Mesenchymal stem cell (in vitro differentiated cells and primary cell): ENCODE measurements around the gene CYBC1.
"Not testable (repeated sequence)": the region's sequence is repeated elsewhere in the genome, so short reads cannot be mapped to it uniquely, and the experiment has no call there.

Experiments used
- DNase-seq: peaks from one replicate; pipeline ENCODE4 v3.0.0-alpha.2; 2013
- H2AFZ ChIP-seq: one replicate; pipeline ENCODE4 v1.6.1; 2013; ENCODE audit warnings: low read depth, mild to moderate bottlenecking, control low read depth, inconsistent platforms, low read length, moderate library complexity
- H2AK5ac ChIP-seq: 2 replicates; pipeline ENCODE4 v1.6.1; 2013; ENCODE audit warnings: low read length, moderate library complexity, mild to moderate bottlenecking, inconsistent platforms; ENCODE audit not compliant: severe bottlenecking
- H2BK120ac ChIP-seq: one replicate; pipeline ENCODE4 v1.6.1; 2013; ENCODE audit warnings: low read depth, mild to moderate bottlenecking, inconsistent platforms, low read length, moderate library complexity
- H2BK12ac ChIP-seq, 2 experiments: one replicate each; pipeline ENCODE4 v1.6.1; 2013; ENCODE audit warnings: inconsistent platforms in 2 of 2, low read length in 2 of 2, mild to moderate bottlenecking in 2 of 2, moderate library complexity in 2 of 2, control low read depth in 1 of 2
- H2BK15ac ChIP-seq: one replicate; pipeline ENCODE4 v1.6.1; 2013; ENCODE audit warnings: mild to moderate bottlenecking, low read depth, inconsistent platforms; ENCODE audit not compliant: poor library complexity, severe bottlenecking
- H2BK5ac ChIP-seq: 2 replicates; pipeline ENCODE4 v1.6.1; 2013; ENCODE audit warnings: low read depth, mild to moderate bottlenecking, low read length, control low read depth, inconsistent platforms; ENCODE audit not compliant: poor library complexity, severe bottlenecking
- H3K14ac ChIP-seq, 2 experiments: one replicate each; pipeline ENCODE4 v1.6.1; 2013; ENCODE audit warnings: inconsistent platforms in 2 of 2, low read length in 2 of 2, control low read depth in 1 of 2, mild to moderate bottlenecking in 1 of 2, moderate library complexity in 1 of 2
- H3K18ac ChIP-seq, 2 experiments: one replicate each; pipeline ENCODE4 v1.6.1; 2013; ENCODE audit warnings: inconsistent platforms in 2 of 2, low read length in 2 of 2, control low read depth in 1 of 2, low read depth in 1 of 2, mild to moderate bottlenecking in 1 of 2
- H3K23ac ChIP-seq, 2 experiments: one replicate each; pipeline ENCODE4 v1.6.1; 2013; ENCODE audit warnings: inconsistent platforms in 2 of 2, low read length in 2 of 2, mild to moderate bottlenecking in 2 of 2, moderate library complexity in 2 of 2, control low read depth in 1 of 2
- H3K27ac ChIP-seq: 2 replicates; pipeline ENCODE4 v1.5.1; 2013; ENCODE audit warnings: mild to moderate bottlenecking, moderate library complexity, low read length, control low read depth, inconsistent platforms; ENCODE audit not compliant: poor library complexity, severe bottlenecking
- H3K27me3 ChIP-seq, 2 experiments: 2 replicates each; pipeline versions ENCODE4 v1.6.1 to v1.7.0; 2013; ENCODE audit warnings: low read length in 2 of 2, mild to moderate bottlenecking in 2 of 2, moderate library complexity in 2 of 2, control low read depth in 1 of 2, inconsistent platforms in 1 of 2; ENCODE audit not compliant: control insufficient read depth in 1 of 2, insufficient read depth in 1 of 2
- H3K36me3 ChIP-seq, 2 experiments: 2 replicates each; pipeline versions ENCODE4 v1.6.1 to v1.7.0; 2013; ENCODE audit warnings: low read length in 2 of 2, control low read depth in 1 of 2, inconsistent platforms in 1 of 2, low read depth in 1 of 2, mild to moderate bottlenecking in 1 of 2; ENCODE audit not compliant: insufficient read depth in 2 of 2, control insufficient read depth in 1 of 2
- H3K4ac ChIP-seq, 2 experiments: one replicate each; pipeline ENCODE4 v1.6.1; 2013; ENCODE audit warnings: inconsistent platforms in 2 of 2, low read length in 2 of 2, mild to moderate bottlenecking in 2 of 2, moderate library complexity in 2 of 2, control low read depth in 1 of 2, low read depth in 1 of 2
- H3K4me1 ChIP-seq: 2 replicates; pipeline ENCODE4 v1.6.1; 2013; ENCODE audit warnings: low read depth, low read length, control low read depth; ENCODE audit not compliant: control insufficient read depth, insufficient read depth
- H3K4me2 ChIP-seq: 2 replicates; pipeline ENCODE4 v1.6.1; 2013; ENCODE audit warnings: low read length, mild to moderate bottlenecking, inconsistent platforms; ENCODE audit not compliant: poor library complexity, severe bottlenecking
- H3K4me3 ChIP-seq, 2 experiments: 2 replicates each; pipeline versions ENCODE4 v1.5.1 to v1.7.0; 2013; ENCODE audit warnings: low read length in 2 of 2, mild to moderate bottlenecking in 2 of 2, control low read depth in 1 of 2, low read depth in 1 of 2; ENCODE audit not compliant: insufficient read depth in 1 of 2
- H3K79me1 ChIP-seq: replicated peaks from 2 replicates; pipeline ENCODE4 v1.6.1; 2013; ENCODE audit warnings: mild to moderate bottlenecking, control low read depth, low read length, inconsistent platforms; ENCODE audit not compliant: poor library complexity, severe bottlenecking
- H3K9ac ChIP-seq: 2 replicates; pipeline ENCODE4 v1.7.0; 2013; ENCODE audit warnings: mild to moderate bottlenecking, low read length, moderate library complexity
- H3K9me3 ChIP-seq: 2 replicates; pipeline ENCODE4 v1.7.0; 2013; ENCODE audit warnings: mild to moderate bottlenecking, low read length; ENCODE audit not compliant: control insufficient read depth
- H4K8ac ChIP-seq: one replicate; pipeline ENCODE4 v1.6.1; 2013; ENCODE audit warnings: inconsistent platforms, mild to moderate bottlenecking, low read length, moderate library complexity
- H4K91ac ChIP-seq: one replicate; pipeline ENCODE4 v1.6.1; 2013; ENCODE audit warnings: mild to moderate bottlenecking, low read length, inconsistent platforms
- WGBS: methylation state at CpG from one replicate; pipeline ENCODE4 v1.1.7; 2013; ENCODE audit warnings: mixed read lengths; 5-methylcytosine and 5-hydroxymethylcytosine counted together

The CYBC1 gene

DNA sequence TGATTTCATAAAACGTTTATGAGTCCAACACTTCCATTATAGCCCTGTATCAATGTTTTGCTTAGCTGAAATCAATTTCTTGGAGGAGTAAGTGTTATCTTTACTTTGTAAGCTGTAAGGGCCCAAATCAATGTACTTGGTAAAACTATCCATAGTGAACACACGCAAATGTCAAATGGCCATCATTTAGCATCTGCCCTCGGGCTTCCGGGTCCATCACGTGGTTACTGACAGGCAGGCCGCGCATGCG is 7.3 kb upstream of the CYBC1 start:
- Histone ChIP-seq H4K8ac (peak overlapping the region; percentile 97), H3K4me1 (peaks cover 12% of the 10 kb centered on the region), H3K9ac (peak overlapping the region; percentile 96), H3K23ac (no peak overlapping the region), H3K36me3 (peaks cover 24 to 26% of the 10 kb centered on the region in 2 experiments), H3K18ac (no peak overlapping the region), H2AK5ac (no peak overlapping the region), H3K79me1 (peaks cover 17% of the 10 kb centered on the region), H3K27me3 (no peaks in the 10 kb centered on the region), H2BK12ac (no peak overlapping the region), H2BK15ac (no peak overlapping the region), H2BK120ac (no peak overlapping the region), H3K9me3 (no peaks in the 10 kb centered on the region), H3K4me2 (peak overlapping the region; percentile 64), H3K14ac (no peak overlapping the region), H3K4me3 (peak overlapping the region; percentile 81 to 95), H2BK5ac (peak overlapping the region; percentile 99), H2AFZ (no peak overlapping the region), H3K27ac (peak overlapping the region; percentile 26), H3K4ac (no peak overlapping the region), H4K91ac (no peak overlapping the region)
- WGBS, result 8% methylated on average over 8 of the region's 8 CpGs
- DNase-seq, result no peak

DNA sequence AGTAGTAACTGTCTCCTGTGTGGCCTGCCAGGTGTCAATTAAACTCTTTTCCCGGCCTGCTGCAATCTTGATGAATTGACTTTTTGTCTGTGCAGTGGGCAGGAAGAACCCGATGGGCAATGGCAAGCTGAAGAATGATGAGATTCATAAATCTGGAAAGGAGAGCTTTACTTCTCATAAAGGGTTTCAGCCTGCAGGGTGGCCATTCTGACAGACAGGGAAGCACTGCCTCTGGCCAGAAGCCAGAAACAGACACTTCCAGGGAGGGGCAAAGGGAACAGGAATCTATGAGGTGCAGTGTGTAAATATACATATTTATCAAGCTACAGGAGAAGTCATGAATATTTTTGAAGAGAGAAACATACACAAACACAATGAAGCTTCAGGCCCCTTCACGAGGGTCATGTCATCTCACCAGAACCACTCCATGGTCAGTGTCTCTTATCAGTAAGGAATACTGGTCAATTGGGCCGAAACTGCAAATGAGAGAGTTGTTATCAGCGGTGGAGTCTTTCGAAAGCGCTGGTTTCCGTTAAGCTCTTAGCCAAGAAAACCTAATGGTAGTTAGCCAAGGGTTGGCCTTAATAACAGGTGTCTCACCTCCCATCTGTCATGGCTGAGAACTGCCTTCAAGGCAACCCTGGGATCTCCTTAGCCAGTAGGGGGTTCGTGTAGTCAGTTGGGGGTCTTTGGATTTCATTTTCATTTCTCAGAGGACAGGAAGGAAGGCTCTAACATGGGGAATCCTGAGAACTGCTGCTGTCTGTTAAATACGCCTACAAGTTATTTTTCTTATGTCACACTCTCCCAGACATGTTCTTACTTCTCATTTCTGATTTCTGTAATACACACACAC is 6.7 kb upstream of the CYBC1 start:
- H3K36me3 ChIP-seq, result peaks cover 18 to 20% of the 10 kb centered on the region in 2 experiments
- WGBS, result 79% methylated on average over 10 of the region's 10 CpGs
- peak overlapping the region; percentile 35 for H4K8ac ChIP-seq
- H3K18ac ChIP-seq, result peak overlapping the region in 1 of 2 experiments; percentile 58
- H3K14ac ChIP-seq, result no peak overlapping the region
- peak overlapping the region in 1 of 2 experiments; percentile 12 for H3K4ac ChIP-seq
- H2AFZ ChIP-seq, result no peak overlapping the region
- H4K91ac ChIP-seq, result peak overlapping the region; percentile 37
- peak overlapping the region in 1 of 2 experiments; percentile 38 for H2BK12ac ChIP-seq
- H3K27ac ChIP-seq, result peak overlapping the region; percentile 26
- DNase-seq, result peak; percentile 33
- H2AK5ac ChIP-seq, result no peak overlapping the region
- no peak overlapping the region for H2BK5ac ChIP-seq
- H3K23ac ChIP-seq, result no peak overlapping the region
- H3K79me1 ChIP-seq, result peaks cover 15% of the 10 kb centered on the region
- H3K4me1 ChIP-seq, result peaks cover 12% of the 10 kb centered on the region
- H3K27me3 ChIP-seq, result no peaks in the 10 kb centered on the region
- H2BK120ac ChIP-seq, result no peak overlapping the region
- no peak overlapping the region for H2BK15ac ChIP-seq
- H3K4me3 ChIP-seq, result peak overlapping the region in 1 of 2 experiments; percentile 95
- no peaks in the 10 kb centered on the region for H3K9me3 ChIP-seq
- H3K9ac ChIP-seq, result peak overlapping the region; percentile 96
- H3K4me2 ChIP-seq, result no peak overlapping the region

DNA sequence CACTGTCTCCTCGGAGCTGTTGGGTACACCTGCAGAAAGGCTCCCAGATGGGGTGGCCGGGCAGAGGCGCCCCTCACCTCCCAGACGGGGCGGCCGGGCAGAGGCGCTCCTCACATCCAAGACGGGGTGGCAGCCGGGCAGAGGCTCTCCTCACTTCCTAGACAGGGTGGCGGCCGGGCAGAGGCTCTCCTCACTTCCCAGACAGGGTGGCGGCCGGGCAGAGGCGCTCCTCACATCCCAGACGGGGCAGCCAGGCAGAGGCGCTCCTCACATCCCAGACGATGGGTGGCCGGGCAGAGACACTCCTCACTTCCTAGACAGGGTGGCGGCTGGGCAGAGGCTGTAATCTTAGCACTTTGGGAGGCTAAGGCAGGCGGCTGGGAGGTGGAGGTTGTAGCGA is 3.2 kb upstream of the CYBC1 start:
- not testable (repeated sequence) for H3K36me3 ChIP-seq, H3K18ac ChIP-seq, H3K4me3 ChIP-seq, H2BK120ac ChIP-seq, H3K9ac ChIP-seq, H2BK12ac ChIP-seq, H3K27me3 ChIP-seq, H3K27ac ChIP-seq, H4K8ac ChIP-seq, H3K23ac ChIP-seq, H2AK5ac ChIP-seq, H2AFZ ChIP-seq, H3K14ac ChIP-seq, H3K4ac ChIP-seq, DNase-seq, H3K9me3 ChIP-seq, H2BK15ac ChIP-seq, H3K4me2 ChIP-seq, H4K91ac ChIP-seq, H2BK5ac ChIP-seq
- Histone ChIP-seq H3K79me1 (peaks cover 14% of the 10 kb centered on the region), H3K4me1 (peaks cover 15% of the 10 kb centered on the region)
- 93% methylated on average over 20 of the region's 21 CpGs for WGBS

DNA sequence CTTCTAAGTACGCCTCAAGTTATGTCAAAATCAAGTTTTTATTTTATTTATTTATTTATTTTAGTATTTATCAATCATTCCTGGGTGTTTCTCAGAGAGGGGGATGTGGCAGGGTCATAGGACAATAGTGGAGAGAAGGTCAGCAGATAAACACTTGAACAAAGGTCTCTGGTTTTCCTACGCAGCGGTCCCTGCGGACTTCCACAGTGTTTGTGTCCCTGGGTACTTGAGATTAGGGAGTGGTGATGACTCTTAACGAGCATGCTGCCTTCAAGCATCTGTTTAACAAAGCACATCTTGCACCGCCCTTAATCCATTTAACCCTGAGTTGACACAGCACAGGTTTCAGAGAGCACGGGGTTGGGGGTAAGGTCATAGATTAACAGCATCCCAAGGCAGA is 2.6 kb upstream of the CYBC1 start:
- Histone ChIP-seq H3K4me1 (peaks cover 15% of the 10 kb centered on the region), H3K79me1 (peaks cover 14% of the 10 kb centered on the region)
- not testable (repeated sequence) for H2AFZ ChIP-seq, H2AK5ac ChIP-seq, H3K4me3 ChIP-seq, H3K36me3 ChIP-seq, H4K91ac ChIP-seq, H3K27me3 ChIP-seq, H3K9ac ChIP-seq, H3K4me2 ChIP-seq, H4K8ac ChIP-seq, H2BK5ac ChIP-seq, H3K4ac ChIP-seq, DNase-seq, H3K18ac ChIP-seq, H2BK120ac ChIP-seq, H3K23ac ChIP-seq, H3K9me3 ChIP-seq, H3K27ac ChIP-seq, H2BK12ac ChIP-seq, H2BK15ac ChIP-seq, H3K14ac ChIP-seq
- 64% methylated on average over 5 of the region's 7 CpGs for WGBS
